Astrocyte of the spinal cord (primary cell): Measurements from ENCODE around the gene SLCO1B1.

Source experiments
- DNase-seq: peaks from one replicate; pipeline ENCODE4 v3.0.0; 2011; ENCODE audit warnings: low read depth, low spot score
- H3K4me3 ChIP-seq: 2 replicates; pipeline ENCODE4 v1.5.1; 2011; ENCODE audit warnings: low read depth, mild to moderate bottlenecking, low read length, moderate library complexity
- in situ Hi-C: cut with HindIII; loops from 2 replicates; pipeline ENCODE4 v1.10.0; 2017; ENCODE audit warnings: low sequenced_read_pairs
- TF ChIP-seq, protein P1 (sequence below): IDR thresholded peaks from 2 replicates; pipeline ENCODE4 v1.5.1; 2012; ENCODE audit warnings: low read depth, mild to moderate bottlenecking, low read length, inconsistent platforms

SLCO1B1 gene

GRCh38 chr12:21220266-21220665 lies 89.3 kb downstream of the SLCO1B1 start:
- H3K4me3 ChIP-seq: no peak overlapping the region
- in situ Hi-C loops: no loop called here
- TF ChIP-seq, protein P1, sequence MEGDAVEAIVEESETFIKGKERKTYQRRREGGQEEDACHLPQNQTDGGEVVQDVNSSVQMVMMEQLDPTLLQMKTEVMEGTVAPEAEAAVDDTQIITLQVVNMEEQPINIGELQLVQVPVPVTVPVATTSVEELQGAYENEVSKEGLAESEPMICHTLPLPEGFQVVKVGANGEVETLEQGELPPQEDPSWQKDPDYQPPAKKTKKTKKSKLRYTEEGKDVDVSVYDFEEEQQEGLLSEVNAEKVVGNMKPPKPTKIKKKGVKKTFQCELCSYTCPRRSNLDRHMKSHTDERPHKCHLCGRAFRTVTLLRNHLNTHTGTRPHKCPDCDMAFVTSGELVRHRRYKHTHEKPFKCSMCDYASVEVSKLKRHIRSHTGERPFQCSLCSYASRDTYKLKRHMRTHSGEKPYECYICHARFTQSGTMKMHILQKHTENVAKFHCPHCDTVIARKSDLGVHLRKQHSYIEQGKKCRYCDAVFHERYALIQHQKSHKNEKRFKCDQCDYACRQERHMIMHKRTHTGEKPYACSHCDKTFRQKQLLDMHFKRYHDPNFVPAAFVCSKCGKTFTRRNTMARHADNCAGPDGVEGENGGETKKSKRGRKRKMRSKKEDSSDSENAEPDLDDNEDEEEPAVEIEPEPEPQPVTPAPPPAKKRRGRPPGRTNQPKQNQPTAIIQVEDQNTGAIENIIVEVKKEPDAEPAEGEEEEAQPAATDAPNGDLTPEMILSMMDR: no peak
- DNase-seq: no peak

GRCh38 chr12:21221072-21221471 lies 90.1 kb downstream of the SLCO1B1 start:
- in situ Hi-C loops: no loop called here

GRCh38 chr12:21221778-21222177 lies 90.8 kb downstream of the SLCO1B1 start:
- no peak overlapping the region for H3K4me3 ChIP-seq
- TF ChIP-seq, protein P1: no peak
- in situ Hi-C loops: no loop called here
- DNase-seq: no peak

More at GRCh38 chr12:21221072-21221471, 90.1 kb downstream of the SLCO1B1 start:
- no peak for DNase-seq
- no peak overlapping the region for H3K4me3 ChIP-seq
- TF ChIP-seq, protein P1: no peak

DNA sequence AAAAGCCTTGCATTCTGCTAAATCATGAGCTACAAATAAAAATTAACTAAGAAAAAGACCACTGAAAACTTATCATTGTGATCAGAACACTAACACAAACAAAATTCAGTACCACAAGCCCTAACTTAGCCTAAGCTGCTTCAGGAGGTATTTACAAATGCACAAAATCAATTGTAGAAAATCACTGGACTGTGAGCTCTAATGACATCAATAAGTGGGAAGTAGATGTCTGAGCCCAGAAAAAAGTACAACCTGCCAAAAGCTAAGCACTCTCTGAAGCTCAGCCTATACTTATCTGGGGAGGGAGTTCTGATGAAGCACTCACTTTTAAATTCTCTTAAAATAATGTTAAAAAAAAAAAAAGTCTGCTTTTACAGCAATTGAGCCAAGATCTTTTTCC lies 92.9 kb downstream of the SLCO1B1 start:
- no peak for DNase-seq
- no peak overlapping the region for H3K4me3 ChIP-seq
- TF ChIP-seq, protein P1: no peak
- in situ Hi-C loops: no loop called here

- DNase-seq: no peak
- in situ Hi-C loops: no loop called here
- TF ChIP-seq, protein P1: no peak
- no peak overlapping the region for H3K4me3 ChIP-seq
These were observed 103.4 kb downstream of the SLCO1B1 start for GRCh38 chr12:21234395-21234794.

DNA sequence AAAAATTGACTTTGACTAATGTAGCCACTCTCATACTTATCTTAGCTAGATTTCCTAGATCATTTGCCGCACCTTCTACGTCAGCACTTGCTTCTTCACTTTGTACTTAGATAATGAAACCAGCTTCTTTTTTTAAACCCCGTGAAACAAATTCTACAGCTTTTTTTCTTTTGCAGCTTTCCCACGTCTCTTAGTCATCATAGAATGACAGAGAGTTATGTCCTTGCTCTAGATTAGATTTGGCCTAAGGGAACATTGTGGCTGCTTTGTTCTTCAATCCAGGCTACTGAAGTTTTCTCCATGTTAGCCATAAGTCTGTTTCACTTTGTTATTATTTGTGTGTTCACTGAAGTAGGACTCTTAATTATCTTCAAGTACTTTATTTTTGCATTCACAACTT lies 108.9 kb downstream of the SLCO1B1 start:
- in situ Hi-C loops: no loop called here
- no peak for DNase-seq
- TF ChIP-seq, protein P1: no peak
- H3K4me3 ChIP-seq: no peak overlapping the region

GRCh38 chr12:21248679-21249078 lies 117.7 kb downstream of the SLCO1B1 start:
- peak; percentile 18 for DNase-seq
- in situ Hi-C loops: no loop called here
- H3K4me3 ChIP-seq: no peak overlapping the region
- TF ChIP-seq, protein P1: no peak
